Measurements from ENCODE around the gene DPY19L3. TPM values are rescaled to one million over a fixed set of nuclear protein-coding genes. Genes with fewer than 3 reads are reported as not detected.

The DPY19L3 gene
- total RNA-seq, 4 donors from 2014 or later, result 12.9 to 34.1 (median 18.5) TPM

GRCh38 chr19:32415246-32415645 lies 9.7 kb downstream of the DPY19L3 start:
- H3K27ac ChIP-seq, result no peak overlapping the region

GRCh38 chr19:32415669-32416068 lies 10.1 kb downstream of the DPY19L3 start:
- Histone ChIP-seq H3K27me3 (no peaks in the 10 kb centered on the region), H3K4me1 (no peaks in the 10 kb centered on the region), H3K9me3 (no peaks in the 10 kb centered on the region), H3K27ac (no peak overlapping the region), H3K36me3 (peaks cover 0 to 75% of the 10 kb centered on the region in 2 donors), H3K4me3 (no peak overlapping the region)
- no peak for TF ChIP-seq CTCF (IDR thresholded peaks at IDR 0.05)
- TF ChIP-seq POLR2AphosphoS5 (IDR thresholded peaks at IDR 0.05), result no peak
- no peak for TF ChIP-seq POLR2A (IDR thresholded peaks at IDR 0.05)
- TF ChIP-seq EP300 (IDR thresholded peaks at IDR 0.05), result no peak
- ATAC-seq, result no peak
- 77 to 85% methylated on average over 5 of the region's 5 CpGs for WGBS, 2 donors (ENCODE audit: low coverage in 1 of 2)

More at GRCh38 chr19:32415246-32415645, 9.7 kb downstream of the DPY19L3 start:
- Histone ChIP-seq H3K4me1 (no peaks in the 10 kb centered on the region), H3K36me3 (peaks cover 0 to 79% of the 10 kb centered on the region in 2 donors), H3K27me3 (no peaks in the 10 kb centered on the region), H3K9me3 (no peaks in the 10 kb centered on the region), H3K4me3 (no peak overlapping the region)
- WGBS, 2 donors (ENCODE audit: low coverage in 1 of 2), result 63 to 92% methylated on average over 5 of the region's 5 CpGs
- no peak for ATAC-seq
- TF ChIP-seq CTCF (IDR thresholded peaks at IDR 0.05), result no peak
- no peak for TF ChIP-seq POLR2AphosphoS5 (IDR thresholded peaks at IDR 0.05)
- no peak for TF ChIP-seq POLR2A (IDR thresholded peaks at IDR 0.05)
- TF ChIP-seq EP300 (IDR thresholded peaks at IDR 0.05), result no peak

- H3K4me1 ChIP-seq, result no peaks in the 10 kb centered on the region
- 96 to 97% methylated on average over 7 to 8 of the region's 8 CpGs for WGBS, 2 donors (ENCODE audit: low coverage in 1 of 2)
- no peaks in the 10 kb centered on the region for H3K27me3 ChIP-seq
- ATAC-seq, result no peak
- no peaks in the 10 kb centered on the region for H3K9me3 ChIP-seq
- H3K36me3 ChIP-seq, result peaks cover 0 to 70% of the 10 kb centered on the region in 2 donors
- no peak overlapping the region for H3K4me3 ChIP-seq
- no peak for TF ChIP-seq EP300 (IDR thresholded peaks at IDR 0.05)
- no peak for TF ChIP-seq POLR2AphosphoS5 (IDR thresholded peaks at IDR 0.05)
- no peak for TF ChIP-seq CTCF (IDR thresholded peaks at IDR 0.05)
- no peak for TF ChIP-seq POLR2A (IDR thresholded peaks at IDR 0.05)
- no peak overlapping the region for H3K27ac ChIP-seq
These were observed 11.3 kb downstream of the DPY19L3 start for GRCh38 chr19:32416749-32417456.

- no peak overlapping the region for H3K27ac ChIP-seq
- 83 to 87% methylated on average over 3 of the region's 3 CpGs for WGBS, 2 donors (ENCODE audit: low coverage in 1 of 2)
- ATAC-seq, result no peak
- peaks cover 0 to 60% of the 10 kb centered on the region in 2 donors for H3K36me3 ChIP-seq
- no peaks in the 10 kb centered on the region for H3K9me3 ChIP-seq
- H3K4me1 ChIP-seq, result no peaks in the 10 kb centered on the region
- no peak overlapping the region for H3K4me3 ChIP-seq
- H3K27me3 ChIP-seq, result no peaks in the 10 kb centered on the region
- TF ChIP-seq EP300 (IDR thresholded peaks at IDR 0.05) (no peak), POLR2AphosphoS5 (IDR thresholded peaks at IDR 0.05) (no peak), CTCF (IDR thresholded peaks at IDR 0.05) (no peak)
These were observed 12.6 kb downstream of the DPY19L3 start for GRCh38 chr19:32418155-32418554.
